Stomach (tissue), 9 donors: ENCODE results near the gene SYT2. TPM values are rescaled to one million over a fixed set of nuclear protein-coding genes. Genes with fewer than 3 reads are reported as not detected.

Experiments used
- DNase-seq, 2 donors: peaks; one replicate each; pipeline versions ENCODE4 v3.0.0 to v3.0.0-alpha.2; 2013 to 2019
- H3K27ac ChIP-seq, 5 donors: fragments of 200-600 bp in 4 of 5; sonication (generic) in 4 of 5; one replicate each; pipeline ENCODE4 v1.5.1; 2013 to 2019; ENCODE audit warnings: mild to moderate bottlenecking in 1 of 5, moderate library complexity in 1 of 5
- H3K27me3 ChIP-seq, 3 donors: fragments of 200-600 bp; sonication (generic); one replicate each; pipeline ENCODE4 v1.5.1; 2017 to 2019; ENCODE audit warnings: mixed run types in 1 of 3
- H3K36me3 ChIP-seq, 4 donors: fragments of 200-600 bp; sonication (generic); 1 replicate in 3 of 4; 2 replicates in 1 of 4; pipeline ENCODE4 v1.5.1; 2016 to 2019
- H3K4me1 ChIP-seq, 4 donors: fragments of 200-600 bp; sonication (generic); one replicate each; pipeline ENCODE4 v1.5.1; 2016 to 2019
- H3K4me3 ChIP-seq, 4 donors: fragments of 200-600 bp; sonication (generic) in 3 of 4; one replicate each; pipeline ENCODE4 v1.5.1; 2016 to 2019; ENCODE audit warnings: mild to moderate bottlenecking in 1 of 4
- H3K9me3 ChIP-seq, 4 donors: fragments of 200-600 bp; sonication (generic); one replicate each; pipeline ENCODE4 v1.5.1; 2016 to 2019
- CTCF ChIP-seq, 7 experiments: fragments of 450-650 bp in 4 of 7; fragments of 200-600 bp in 3 of 7; sonication (generic) in 3 of 7; IDR thresholded peaks; one replicate each; pipeline ENCODE4 v1.5.1; 2016 to 2019; ENCODE audit warnings: antibody characterized with exemption in 7 of 7, control low read depth in 2 of 7, mild to moderate bottlenecking in 1 of 7
- EP300 ChIP-seq: sonication (generic); formaldehyde crosslinking; IDR thresholded peaks from one replicate; pipeline ENCODE4 v1.6.1; 2017; ENCODE audit warnings: antibody characterized with exemption
- POLR2A ChIP-seq, 4 donors: fragments of 450-650 bp; IDR thresholded peaks; one replicate each; pipeline ENCODE4 v1.6.1; 2016; ENCODE audit warnings: antibody characterized with exemption in 4 of 4, control low read depth in 2 of 4, mild to moderate bottlenecking in 1 of 4, moderate library complexity in 1 of 4
- POLR2AphosphoS5 ChIP-seq, 3 donors: sonication (generic); formaldehyde crosslinking; IDR thresholded peaks; one replicate each; pipeline ENCODE4 v1.6.1; 2016; ENCODE audit warnings: antibody characterized with exemption in 3 of 3
- WGBS, 5 donors: extraction: QIAGEN DNeasy Blood & Tissue Kit in 3 of 5; methylation state at CpG; one replicate each; pipeline versions ENCODE4 v1.1.5 to v1.1.7; 2013 to 2018; 5-methylcytosine and 5-hydroxymethylcytosine counted together
- intact Hi-C: fragments of 100-400 bp; cut with DNase I; formaldehyde crosslinking; loops from one replicate; pipeline ENCODE4 v1.15.1; 2023; ENCODE audit warnings: low total_unique reads
- polyA plus RNA-seq, 3 donors: library from polyadenylated mRNA; stranded (reverse); fragments of 200-250 nt; gene quantifications; one replicate each; pipeline ENCODE4 v1.2.3, GENCODE V29; 2013
- total RNA-seq, 5 donors: library from RNA; depleted of rRNA; stranded (reverse); fragments of >200 nt; gene quantifications; one replicate each; pipeline versions ENCODE4 v1.1.0 to v1.2.3, GENCODE V29; 2014 to 2016
- donor health status: healthy with polysubstance abuse.
- donor health status: Bipolar disorder and iron deficiency.
- donor health status: healthy.

Gene SYT2
- total and polyA plus RNA-seq, 8 donors: 0.18 to 0.29 TPM; not detected in 6

- TF ChIP-seq POLR2AphosphoS5 (IDR thresholded peaks at IDR 0.05) (no peak), EP300 (no peak), CTCF (IDR thresholded peaks at IDR 0.05) (no peak), POLR2A (IDR thresholded peaks at IDR 0.05) (no peak)
- intact Hi-C loops: no loop called here
- Histone ChIP-seq H3K9me3 (no peaks in the 10 kb centered on the region), H3K4me1 (no peaks in the 10 kb centered on the region), H3K4me3 (no peak overlapping the region), H3K27me3 (peaks cover 0 to 70% (median 3%) of the 10 kb centered on the region in 3 donors), H3K36me3 (no peaks in the 10 kb centered on the region), H3K27ac (no peak overlapping the region)
- 31 to 51% (median 44%) methylated on average over 6 of the region's 6 CpGs for WGBS, 5 donors
- DNase-seq: peak; percentile 47 to 56
Measured at GRCh38 chr1:202697038-202697437, 13.2 kb downstream of the SYT2 start.

DNA sequence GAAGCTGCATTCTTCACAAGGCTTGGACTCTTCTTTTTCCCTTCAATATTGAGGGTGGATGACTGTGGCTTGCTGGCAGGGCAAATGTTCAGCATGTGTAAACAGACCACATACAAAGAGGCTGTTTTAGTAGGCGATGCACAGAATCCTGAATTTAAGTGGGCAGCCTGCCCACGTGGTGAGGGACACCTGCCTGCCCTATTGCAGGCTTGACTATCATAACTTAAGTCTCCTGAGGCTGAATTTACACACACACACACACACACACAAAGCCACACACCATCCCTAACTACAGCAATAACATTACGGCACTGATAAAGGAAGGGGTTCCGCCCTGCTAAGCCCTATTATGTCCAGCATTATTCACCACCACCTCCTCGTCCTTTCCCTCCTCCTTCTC is 15.9 kb downstream of the SYT2 start:
- 52 to 66% (median 58%) methylated on average over 5 of the region's 5 CpGs for WGBS, 5 donors
- H3K36me3 ChIP-seq: no peaks in the 10 kb centered on the region
- no peaks in the 10 kb centered on the region for H3K4me1 ChIP-seq
- no peak for TF ChIP-seq POLR2A (IDR thresholded peaks at IDR 0.05)
- no peaks in the 10 kb centered on the region for H3K9me3 ChIP-seq
- intact Hi-C loops: no loop called here
- H3K27ac ChIP-seq: no peak overlapping the region
- H3K4me3 ChIP-seq: no peak overlapping the region
- H3K27me3 ChIP-seq: peaks cover 0 to 82% (median 3%) of the 10 kb centered on the region in 3 donors
- DNase-seq: no peak

DNA sequence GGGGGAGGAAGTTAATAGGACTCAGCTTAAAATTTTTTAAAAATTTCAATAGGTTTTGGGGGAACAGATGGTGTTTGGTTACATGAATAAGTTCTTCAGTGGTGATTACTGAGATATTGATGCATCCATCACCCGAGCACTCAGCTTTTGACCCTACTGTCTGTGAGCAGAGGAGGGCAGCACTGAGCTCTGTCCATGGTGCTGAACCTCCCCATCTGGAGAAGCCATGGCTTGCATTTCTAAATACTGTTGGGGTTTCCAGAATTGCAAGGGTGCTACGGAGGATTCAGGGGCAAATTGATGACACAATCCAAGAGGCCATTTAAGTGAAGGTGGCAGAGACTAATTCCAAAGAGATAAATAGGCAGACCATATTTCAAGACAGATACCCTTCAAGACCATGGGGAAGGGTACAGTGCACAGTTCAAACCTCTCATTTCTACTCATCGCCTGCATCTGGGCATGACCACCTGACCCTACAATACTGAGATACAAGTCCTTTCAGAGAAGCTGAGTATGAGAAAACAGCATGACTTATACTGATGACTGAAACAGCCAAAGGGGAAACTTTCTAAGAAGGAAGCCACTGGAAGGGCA is 17.2 kb downstream of the SYT2 start:
- no peak overlapping the region for H3K27ac ChIP-seq
- intact Hi-C loops: no loop called here
- 32 to 38% (median 34%) methylated on average over 3 of the region's 3 CpGs for WGBS, 5 donors
- no peaks in the 10 kb centered on the region for H3K4me1 ChIP-seq
- TF ChIP-seq POLR2AphosphoS5 (IDR thresholded peaks at IDR 0.05): no peak
- TF ChIP-seq CTCF (IDR thresholded peaks at IDR 0.05): peak in 3 of 7 experiments; percentile 18 to 40 (median 37)
- H3K27me3 ChIP-seq: peaks cover 0 to 85% (median 3%) of the 10 kb centered on the region in 3 donors
- peak; percentile 66 to 90 for DNase-seq
- no peaks in the 10 kb centered on the region for H3K9me3 ChIP-seq
- no peaks in the 10 kb centered on the region for H3K36me3 ChIP-seq
- H3K4me3 ChIP-seq: no peak overlapping the region

GRCh38 chr1:202691816-202692215 is 18.4 kb downstream of the SYT2 start:
- H3K4me1 ChIP-seq: no peaks in the 10 kb centered on the region
- no peak overlapping the region for H3K4me3 ChIP-seq
- intact Hi-C loops: no loop called here
- peak in 1 of 2 donors; percentile 30 for DNase-seq
- no peaks in the 10 kb centered on the region for H3K36me3 ChIP-seq
- TF ChIP-seq EP300 (no peak), POLR2A (IDR thresholded peaks at IDR 0.05) (no peak), CTCF (IDR thresholded peaks at IDR 0.05) (no peak), POLR2AphosphoS5 (IDR thresholded peaks at IDR 0.05) (no peak)
- H3K9me3 ChIP-seq: no peaks in the 10 kb centered on the region
- no peak overlapping the region for H3K27ac ChIP-seq
- 40 to 65% (median 55%) methylated on average over 1 to 2 of the region's 2 CpGs for WGBS, 5 donors
- peaks cover 0 to 82% (median 3%) of the 10 kb centered on the region in 3 donors for H3K27me3 ChIP-seq
